GM23338 (cell line): ENCODE measurements around the gene MINDY4.

Source experiments
- EZH2 ChIP-seq: fragments of 200-600 bp; sonication (generic); IDR thresholded peaks from one replicate; pipeline ENCODE4 v1.8.0; 2017; ENCODE audit warnings: antibody characterized with exemption, mild to moderate bottlenecking, low read depth; ENCODE audit not compliant: unreplicated experiment
- EZH2phosphoT487 ChIP-seq: fragments of 200-600 bp; sonication (generic); IDR thresholded peaks from one replicate; pipeline ENCODE4 v1.8.1; 2018; ENCODE audit warnings: antibody characterized with exemption; ENCODE audit not compliant: unreplicated experiment
- POLR2AphosphoS5 ChIP-seq: IDR thresholded peaks from 2 replicates; pipeline ENCODE4 v1.6.1; 2016; ENCODE audit warnings: antibody characterized with exemption, low read depth
- TF ChIP-seq, protein P1 (sequence below), 2 experiments: fragments of 200-600 bp in 1 of 2; sonication (generic) in 1 of 2; conservative IDR thresholded peaks; 2 replicates each; pipeline versions ENCODE4 v1.5.1 to v1.6.1; 2016 to 2017; ENCODE audit warnings: antibody characterized with exemption in 2 of 2, low read depth in 2 of 2, mild to moderate bottlenecking in 2 of 2, moderate library complexity in 1 of 2
- TF ChIP-seq, protein P2 (sequence below): IDR thresholded peaks from 2 replicates; pipeline ENCODE4 v1.6.1; 2016; ENCODE audit warnings: antibody characterized with exemption

DNA sequence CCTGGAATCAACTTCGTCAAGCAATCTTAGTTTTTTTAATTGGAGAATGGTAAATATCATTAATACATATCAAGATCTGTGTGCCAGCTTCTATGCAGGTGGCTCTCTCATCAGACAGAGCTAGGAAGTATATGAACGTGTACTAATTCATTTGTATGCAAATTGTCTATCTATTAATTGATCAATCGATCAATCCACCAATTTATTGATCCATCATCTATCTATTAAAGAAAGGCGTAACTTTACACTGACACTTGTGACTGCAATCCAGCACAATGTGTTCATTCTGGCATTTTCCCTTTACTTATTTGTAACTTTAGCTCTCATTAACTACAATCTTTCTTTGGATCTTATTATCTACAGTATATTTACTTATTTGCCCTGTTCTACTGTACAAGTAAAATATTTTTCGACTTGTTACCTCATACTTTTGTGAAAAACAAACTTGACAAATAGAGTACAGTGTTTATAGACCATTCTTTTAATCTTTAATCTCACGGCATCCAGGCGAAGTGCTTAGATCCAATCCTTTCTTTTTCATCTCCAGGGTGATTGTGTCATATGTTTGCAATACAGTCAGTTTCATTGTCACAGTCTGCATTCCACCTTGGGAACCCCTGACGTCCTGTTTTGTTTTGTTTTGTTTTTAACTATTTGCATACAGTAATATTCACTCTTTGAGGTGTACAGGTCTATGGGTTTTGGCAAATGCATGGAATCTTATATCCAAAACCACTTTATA lies 170.5 kb downstream of the MINDY4 start:
- TF ChIP-seq, protein P1, sequence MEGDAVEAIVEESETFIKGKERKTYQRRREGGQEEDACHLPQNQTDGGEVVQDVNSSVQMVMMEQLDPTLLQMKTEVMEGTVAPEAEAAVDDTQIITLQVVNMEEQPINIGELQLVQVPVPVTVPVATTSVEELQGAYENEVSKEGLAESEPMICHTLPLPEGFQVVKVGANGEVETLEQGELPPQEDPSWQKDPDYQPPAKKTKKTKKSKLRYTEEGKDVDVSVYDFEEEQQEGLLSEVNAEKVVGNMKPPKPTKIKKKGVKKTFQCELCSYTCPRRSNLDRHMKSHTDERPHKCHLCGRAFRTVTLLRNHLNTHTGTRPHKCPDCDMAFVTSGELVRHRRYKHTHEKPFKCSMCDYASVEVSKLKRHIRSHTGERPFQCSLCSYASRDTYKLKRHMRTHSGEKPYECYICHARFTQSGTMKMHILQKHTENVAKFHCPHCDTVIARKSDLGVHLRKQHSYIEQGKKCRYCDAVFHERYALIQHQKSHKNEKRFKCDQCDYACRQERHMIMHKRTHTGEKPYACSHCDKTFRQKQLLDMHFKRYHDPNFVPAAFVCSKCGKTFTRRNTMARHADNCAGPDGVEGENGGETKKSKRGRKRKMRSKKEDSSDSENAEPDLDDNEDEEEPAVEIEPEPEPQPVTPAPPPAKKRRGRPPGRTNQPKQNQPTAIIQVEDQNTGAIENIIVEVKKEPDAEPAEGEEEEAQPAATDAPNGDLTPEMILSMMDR (conservative IDR thresholded peaks at IDR 0.05; ENCODE audit: low read depth in 2 of 2): no peak
- no peak for TF ChIP-seq POLR2AphosphoS5
- TF ChIP-seq, protein P2, sequence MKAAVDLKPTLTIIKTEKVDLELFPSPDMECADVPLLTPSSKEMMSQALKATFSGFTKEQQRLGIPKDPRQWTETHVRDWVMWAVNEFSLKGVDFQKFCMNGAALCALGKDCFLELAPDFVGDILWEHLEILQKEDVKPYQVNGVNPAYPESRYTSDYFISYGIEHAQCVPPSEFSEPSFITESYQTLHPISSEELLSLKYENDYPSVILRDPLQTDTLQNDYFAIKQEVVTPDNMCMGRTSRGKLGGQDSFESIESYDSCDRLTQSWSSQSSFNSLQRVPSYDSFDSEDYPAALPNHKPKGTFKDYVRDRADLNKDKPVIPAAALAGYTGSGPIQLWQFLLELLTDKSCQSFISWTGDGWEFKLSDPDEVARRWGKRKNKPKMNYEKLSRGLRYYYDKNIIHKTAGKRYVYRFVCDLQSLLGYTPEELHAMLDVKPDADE: no peak
- no peak for TF ChIP-seq EZH2
- TF ChIP-seq EZH2phosphoT487: no peak
